NCI-H226 (cell line): ENCODE data around the gene VWA1.
"Not testable (repeated sequence)": the region's sequence is repeated elsewhere in the genome, so short reads cannot be mapped to it uniquely, and the experiment has no call there.

ENCODE experiments used
- DNase-seq: peaks from one replicate; pipeline ENCODE4 v3.0.0-alpha.2; 2015

The VWA1 gene

DNA sequence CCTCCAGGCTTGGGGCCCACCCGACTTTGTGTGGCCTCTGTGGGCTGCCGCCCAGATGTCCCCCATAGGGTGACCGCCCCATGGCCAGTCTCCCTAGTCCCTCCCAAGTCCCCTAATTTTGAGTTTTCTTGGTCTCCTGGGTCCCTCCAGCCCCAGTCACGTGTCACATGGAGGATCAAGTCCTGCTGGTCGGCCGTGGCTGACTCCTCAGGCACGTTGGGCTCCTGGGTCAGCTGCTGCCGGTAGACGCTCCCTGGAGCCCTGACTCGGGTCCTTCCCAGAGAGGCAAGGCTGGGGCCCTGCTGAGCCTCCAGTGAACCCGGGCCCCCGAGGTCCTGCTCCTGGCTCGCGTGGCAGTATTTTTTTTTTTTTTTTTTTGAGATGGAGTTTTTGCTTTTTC, 24.2 kb downstream of the VWA1 start:
- DNase-seq, result not testable (repeated sequence)

DNA sequence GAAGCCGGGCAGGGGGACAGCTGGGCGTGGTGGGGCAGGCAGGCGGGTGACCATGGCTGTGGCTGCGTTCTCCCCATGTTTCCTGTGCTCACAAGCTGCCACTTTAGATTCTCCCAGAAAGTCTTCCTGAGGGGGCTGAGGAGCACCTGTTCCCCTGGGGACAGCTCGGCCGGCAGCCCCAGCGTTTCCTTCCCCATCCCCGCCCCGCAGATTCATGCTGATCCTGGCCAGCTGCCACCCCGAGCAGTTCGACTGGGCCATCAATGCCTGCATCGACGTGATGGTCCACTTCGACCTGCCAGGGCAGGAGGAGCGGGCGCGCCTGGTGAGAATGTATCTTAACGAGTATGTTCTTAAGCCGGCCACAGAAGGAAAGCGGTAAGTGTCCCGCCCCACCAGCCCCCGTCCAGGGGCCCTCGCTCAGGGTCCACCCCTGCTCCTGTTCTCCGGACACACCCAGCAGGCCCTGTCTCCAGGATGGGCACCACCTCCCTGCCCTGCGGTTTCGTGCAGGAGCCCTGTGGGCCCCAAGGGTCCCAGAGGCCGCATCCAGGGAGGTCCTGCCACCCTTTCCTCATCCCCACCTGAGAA, 25.1 kb downstream of the VWA1 start:
- no peak for DNase-seq

DNA sequence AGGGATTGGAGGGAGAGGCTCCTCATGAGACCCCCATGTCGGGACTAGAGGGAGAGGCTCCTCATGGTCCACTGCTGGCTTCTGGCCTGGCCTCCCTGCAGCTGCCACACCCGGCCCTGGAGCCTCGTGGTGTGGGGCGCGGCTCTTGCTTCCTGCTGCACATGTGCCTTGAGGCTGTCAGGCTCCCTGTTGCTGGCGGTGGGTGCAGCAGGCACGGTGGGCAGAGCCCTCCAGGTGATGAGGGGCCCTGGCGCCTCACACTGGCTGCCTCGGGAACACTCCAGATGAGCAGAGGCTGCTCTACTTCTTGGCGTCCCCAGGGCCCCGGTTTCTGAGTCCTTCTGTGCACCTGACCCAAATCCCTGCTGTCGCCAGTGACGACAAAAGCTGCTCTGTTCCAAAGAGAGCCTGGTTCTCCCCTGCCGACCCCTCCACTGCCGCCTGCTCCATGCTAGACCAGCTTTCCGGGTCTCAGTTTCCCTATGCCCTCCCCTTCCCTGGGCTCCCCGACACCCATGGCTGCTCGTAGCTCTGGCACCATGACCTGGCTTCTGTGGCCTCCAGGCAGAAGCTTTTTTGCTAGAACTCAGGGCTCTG, 26.3 kb downstream of the VWA1 start:
- DNase-seq, result peak; percentile 17

DNA sequence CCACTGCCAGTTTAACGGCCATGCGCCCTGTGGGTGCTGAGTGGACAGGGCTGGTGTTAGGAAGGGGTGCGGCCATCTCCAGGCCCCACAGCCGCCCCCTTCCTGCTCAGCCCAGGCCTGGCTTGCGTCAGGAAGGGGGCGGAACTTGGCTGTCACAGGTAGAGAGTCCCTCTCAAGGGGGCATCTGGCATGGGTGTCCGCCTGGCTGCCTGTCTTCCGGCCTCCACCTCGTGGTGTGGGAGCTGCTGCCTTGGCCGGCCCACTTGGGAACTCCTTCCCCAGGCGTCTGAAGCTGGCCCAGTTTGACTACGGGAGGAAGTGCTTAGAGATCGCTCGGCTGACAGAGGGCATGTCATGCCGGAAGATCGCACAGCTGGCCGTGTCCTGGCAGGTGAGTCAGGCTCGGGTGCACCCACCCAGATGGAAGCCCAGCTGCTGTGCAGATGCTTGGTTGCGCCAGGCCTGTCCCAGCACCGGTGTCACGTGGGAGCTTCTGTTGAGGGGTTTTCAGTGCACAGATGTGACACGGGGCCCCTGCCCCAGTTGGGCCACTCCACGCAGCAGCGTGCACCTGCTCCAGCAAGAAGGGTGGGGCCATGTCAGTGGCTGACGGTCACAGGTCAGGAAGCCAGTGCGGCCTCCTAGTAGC, 27.0 kb downstream of the VWA1 start:
- DNase-seq, result peak; percentile 90

DNA sequence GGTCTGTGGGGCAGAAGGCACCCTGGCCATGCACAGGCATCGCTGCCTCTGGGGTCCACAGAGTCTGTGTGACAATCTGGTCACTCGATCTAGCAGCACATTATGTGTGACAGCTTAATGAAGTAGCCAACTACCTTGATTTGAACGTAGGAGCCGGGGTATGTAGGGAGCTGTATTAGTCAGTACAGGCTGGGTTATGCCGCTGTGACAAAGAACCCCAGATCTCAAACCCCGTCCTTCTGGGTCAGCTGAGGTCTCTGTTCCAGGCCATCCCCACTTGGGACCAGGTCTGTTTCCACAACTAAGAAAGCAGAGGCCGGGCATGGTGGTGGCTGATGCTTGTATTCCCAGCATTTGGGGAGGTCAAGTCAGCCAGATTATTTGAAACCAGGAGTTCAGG, 27.8 kb downstream of the VWA1 start:
- DNase-seq, result no peak

DNA sequence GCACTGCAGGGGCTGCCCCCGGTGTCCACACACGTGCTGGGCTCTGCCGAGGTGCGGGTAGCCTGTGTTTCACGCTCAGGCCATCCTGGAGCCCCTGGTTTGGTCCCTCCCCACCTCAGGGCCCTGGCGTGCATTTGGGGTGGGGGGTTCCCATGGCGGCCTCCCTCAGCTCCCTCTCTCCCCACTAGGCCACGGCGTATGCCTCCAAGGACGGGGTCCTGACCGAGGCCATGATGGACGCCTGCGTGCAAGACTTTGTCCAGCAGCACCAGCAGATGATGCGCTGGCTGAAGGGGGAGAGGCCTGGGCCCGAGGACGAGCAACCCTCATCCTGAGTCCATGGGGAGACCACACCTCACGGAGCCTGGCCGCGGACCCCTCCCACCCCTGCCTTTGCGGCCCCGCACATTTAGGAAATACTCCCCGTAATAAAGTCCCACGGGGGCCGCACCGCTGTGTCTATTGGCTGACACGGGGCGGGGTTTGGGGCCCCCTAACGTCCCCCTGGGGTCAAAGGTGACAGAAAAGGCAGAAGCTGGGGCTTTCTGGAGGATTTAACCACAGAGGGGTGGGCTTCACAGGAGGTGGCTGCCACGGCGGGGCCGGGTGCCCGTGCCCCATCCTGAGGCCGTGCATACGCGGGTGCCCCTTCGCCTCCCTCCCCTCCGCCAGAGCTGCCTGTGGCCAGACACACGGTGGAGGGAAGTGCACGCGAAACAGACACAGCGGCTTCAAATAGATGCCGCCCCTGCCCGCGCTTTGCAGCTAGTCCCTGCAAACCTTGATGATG, 32.9 kb downstream of the VWA1 start:
- not testable (repeated sequence) for DNase-seq

DNA sequence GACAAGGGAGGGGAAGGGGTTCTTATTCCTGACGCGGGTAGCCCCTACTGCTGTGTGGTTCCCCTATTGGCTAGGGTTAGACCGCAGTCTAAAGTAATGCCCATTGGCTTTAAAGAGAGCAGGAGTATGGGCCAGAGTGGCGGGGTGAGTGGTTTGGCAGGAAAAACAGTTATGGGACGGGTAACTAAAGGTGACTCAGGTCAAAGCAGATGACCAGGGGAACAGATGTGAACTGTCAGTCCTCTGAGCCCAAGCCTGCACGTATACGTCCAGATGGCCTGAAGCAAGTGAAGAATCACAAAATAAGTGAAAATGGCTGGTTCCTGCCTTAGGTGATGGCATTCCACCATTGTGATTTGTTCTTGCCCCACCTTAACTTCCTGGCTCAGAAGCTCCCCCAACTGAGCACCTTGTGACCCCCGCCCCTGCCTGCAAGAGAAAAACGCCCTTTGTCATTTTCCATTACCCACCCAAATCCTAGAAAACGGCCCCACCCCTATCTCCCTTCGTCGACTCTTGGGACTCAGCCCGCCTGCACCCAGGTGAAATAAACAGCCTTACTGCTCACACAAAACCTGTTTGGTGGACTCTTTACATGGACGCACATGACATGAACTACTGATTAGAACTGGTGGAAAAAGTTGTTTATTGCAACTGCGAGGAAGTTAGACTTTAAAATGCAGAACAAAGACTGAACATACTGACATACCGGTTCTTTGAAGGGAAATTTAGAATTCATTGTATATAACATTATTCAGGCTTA, 35.3 kb downstream of the VWA1 start:
- DNase-seq, result no peak

DNA sequence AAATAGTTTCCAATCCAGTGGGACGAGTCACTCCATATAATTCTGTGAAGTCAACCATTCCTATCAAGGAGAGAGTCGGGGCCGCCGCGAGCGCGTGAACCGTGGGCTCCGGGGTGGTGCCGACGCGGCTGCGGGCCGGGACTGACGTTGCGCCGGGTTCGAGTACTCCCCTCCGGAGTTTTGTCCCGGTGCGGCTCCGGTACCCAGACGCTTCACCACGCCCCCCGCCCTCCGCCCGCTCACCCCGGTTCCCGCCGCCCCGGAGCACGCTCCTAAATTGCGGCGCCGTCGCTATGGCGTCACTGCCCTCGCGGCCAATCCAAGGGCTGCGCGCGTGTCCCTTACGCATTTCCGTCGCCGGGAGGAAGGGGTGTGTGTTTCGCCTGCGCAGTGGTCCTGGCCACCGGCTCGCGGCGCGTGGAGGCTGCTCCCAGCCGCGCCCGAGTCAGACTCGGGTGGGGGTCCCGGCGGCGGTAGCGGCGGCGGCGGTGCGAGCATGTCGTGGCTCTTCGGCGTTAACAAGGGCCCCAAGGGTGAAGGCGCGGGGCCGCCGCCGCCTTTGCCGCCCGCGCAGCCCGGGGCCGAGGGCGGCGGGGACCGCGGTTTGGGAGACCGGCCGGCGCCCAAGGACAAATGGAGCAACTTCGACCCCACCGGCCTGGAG, 36.0 kb downstream of the VWA1 start, which contains the start of gene ATAD3B:
TSS of gene ATAD3B (plus strand) at position 377 of the 664 bp plus-strand sequence. CDS start at position 497, 120 bp downstream.
- DNase-seq, result peak; percentile 91

DNA sequence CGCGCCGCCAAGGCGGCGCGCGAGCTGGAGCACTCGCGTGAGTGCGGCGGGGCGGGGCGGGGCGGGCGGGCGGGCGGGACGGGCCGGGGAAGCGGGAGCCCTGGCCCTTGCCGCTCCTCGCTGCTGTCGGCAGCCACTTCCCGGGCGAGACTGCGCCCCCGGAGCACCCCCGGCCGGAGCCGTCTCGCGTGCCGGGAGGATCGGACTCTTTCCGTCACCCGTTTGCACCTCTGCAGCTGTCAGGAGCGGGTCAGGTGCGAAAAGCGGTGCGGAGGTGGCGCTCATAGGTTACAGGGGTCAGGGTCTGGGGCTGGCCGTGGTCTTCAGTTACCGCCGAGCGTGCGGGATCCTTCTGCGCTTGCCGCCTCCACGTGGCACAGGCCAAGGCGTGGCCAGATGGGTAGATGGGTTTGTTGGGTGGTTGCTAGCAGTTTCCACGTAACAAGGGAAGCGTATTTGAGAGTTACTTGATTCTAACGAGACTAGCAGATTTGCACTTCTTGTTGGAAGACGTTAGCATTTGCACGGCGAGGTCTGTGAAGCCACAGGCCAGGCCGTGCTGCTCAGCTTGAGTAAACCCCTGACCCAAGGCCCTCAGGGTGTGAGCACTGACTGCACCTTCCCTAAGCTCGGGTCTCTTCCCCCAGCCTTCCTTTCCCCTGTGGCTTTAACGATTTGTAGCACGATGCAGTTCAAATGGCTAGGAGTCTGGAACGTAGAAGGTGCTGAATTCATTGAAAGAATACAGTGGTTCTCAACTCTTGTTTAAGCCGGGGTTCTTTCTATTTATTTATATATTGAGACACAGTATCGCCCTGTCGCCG, 36.8 kb downstream of the VWA1 start:
- DNase-seq, result not testable (repeated sequence)

DNA sequence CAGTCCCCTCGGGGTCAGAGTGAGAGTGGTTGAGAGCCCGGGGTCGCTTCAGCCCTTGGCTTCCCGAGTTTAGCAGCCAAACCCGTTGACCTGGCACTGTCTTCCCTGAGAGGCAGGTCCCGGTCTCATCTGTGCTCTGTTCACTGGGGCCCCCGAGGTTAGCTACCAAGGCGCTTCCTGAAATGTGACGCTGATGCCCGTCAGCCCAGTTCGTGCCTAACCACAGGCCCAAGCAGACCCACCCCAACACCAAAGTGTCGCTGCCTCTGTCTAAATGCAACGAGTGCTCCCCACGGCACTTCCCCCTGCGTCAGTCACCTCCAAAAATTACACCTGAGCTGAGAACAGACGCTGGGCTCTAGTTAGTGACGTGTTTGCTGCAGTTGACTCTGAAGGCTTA, 40.5 kb downstream of the VWA1 start:
- DNase-seq, result not testable (repeated sequence)

DNA sequence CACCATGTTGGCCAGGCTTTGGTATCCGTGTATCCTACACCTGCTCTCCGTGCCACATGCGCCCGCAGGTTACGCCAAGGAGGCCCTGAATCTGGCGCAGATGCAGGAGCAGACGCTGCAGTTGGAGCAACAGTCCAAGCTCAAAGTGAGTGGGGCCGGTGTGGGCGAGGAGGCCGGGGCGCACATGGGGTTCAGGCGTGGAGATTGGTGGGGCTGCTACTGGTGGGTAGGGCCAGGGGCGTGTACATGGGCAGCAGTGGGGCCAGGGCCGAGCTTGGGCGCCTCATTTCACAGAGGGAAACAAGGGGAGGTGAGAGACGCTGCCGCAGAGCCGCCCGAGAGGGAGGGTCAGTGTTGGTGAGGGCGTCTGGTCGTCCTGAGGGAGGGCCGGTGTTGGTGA, 41.7 kb downstream of the VWA1 start:
- no peak for DNase-seq

DNA sequence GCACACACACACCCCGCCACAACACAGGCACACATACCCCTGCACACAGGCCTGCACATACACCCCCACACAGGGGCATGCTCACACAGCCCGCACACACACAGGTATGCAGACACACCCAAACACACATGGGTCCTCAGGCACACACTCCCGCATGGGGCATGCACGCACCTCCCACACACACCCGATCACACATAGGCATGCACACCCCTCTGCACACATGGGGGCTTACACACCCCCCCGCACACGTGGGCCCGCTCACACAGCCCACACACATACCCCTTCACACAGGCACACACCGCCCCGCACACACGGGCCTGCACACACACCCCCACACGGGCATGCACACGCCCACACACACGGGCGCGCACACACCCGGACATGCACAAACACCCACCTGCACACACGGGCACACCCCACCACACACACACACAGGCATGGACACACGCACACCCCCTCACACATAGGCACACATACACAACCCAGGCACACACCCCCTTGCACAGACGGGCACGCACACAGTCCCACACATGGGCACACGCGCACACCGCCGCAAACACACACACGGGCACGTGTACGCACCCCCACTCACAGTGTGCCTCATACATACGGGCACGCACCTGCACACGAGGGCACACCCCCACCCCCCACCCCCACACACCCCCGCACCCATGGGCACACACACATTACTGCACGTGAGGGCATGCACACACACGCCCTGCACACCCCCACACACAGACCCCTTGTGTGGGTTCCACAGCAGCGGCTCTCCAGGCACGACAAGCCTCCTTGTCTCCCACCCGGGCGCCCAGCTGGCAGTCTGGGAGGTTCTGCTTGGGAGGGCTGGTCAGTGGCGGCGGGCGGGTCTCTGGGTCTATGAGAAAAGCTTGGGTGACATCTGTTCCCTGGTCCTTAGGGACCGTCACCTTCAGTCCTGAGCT, 44.3 kb downstream of the VWA1 start:
- no peak for DNase-seq

DNA sequence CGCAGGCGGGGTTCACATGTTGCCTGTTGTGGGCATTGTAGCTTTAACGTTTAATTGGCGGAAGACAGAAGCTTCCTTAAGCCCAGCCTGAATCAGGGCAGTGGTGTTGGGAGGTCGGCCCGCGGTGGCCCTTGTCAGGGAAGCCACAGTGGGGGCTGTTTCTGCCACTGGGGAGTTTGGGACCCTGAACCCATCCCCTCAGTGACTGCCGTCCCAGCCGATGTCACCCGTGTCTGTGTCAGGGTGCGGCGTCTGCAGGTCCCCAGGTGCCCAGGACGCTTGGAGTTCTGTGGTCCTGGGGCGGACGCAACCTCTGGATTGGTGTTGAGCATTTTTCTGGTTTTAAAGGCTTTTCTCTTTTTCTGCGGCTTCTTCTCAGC, 45.0 kb downstream of the VWA1 start:
- DNase-seq, result not testable (repeated sequence)

DNA sequence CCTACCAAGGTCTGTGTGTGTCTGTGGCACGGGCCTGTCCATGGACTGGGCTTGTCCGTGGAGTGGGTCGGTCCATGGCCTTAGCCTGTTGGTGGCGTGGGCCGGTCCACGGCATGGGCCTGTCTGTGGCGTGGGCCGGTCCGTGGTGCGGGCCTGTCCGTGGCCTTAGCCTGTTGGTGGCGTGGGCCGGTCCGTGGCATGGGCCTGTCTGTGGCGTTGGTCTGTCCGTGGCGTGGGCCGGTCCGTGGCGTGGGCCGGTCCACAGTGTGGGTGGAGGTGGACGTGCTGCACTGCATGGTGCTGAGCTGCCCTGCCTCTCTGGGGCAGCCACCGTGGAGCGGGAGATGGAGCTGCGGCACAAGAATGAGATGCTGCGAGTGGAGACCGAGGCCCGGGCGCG, 46.3 kb downstream of the VWA1 start:
- not testable (repeated sequence) for DNase-seq

DNA sequence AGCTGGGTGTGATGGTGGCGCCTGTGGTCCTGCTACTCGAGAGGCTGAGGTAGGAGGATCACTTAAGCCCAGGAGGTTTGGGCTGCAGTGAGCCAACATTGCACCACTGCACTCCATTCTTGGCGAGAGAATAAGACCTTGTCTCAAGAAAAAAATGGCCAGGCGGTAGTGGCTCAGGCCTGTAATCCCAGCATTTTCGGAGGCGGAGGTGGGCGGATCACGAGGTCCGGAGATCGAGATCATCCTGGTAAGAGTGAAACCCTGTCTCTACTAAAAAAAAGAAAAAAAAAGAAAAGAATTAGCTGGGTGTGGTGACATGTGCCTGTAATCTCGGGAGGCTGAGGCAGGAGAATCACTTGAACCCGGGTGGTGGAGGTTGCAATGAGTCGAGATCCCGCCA, 47.4 kb downstream of the VWA1 start:
- DNase-seq, result no peak

DNA sequence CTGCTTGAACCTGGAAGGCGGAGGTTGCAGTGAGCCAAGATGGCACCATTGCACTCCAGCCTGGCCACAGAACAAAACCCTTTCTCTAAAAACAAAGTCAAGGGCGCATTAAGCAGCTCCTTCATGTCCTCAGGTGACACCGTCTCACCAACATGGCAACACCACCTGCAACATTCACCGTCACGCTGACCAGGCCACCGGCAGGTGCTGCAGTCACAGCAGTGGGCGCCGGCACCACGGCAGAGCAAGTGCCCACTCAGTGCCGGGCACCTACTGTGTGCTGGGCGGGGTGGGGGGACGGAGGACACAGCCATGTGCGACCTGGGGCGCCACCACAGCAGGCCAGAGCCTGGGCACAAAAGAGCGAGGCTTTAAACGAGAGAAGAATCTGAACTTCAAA, 48.2 kb downstream of the VWA1 start:
- DNase-seq, result no peak

DNA sequence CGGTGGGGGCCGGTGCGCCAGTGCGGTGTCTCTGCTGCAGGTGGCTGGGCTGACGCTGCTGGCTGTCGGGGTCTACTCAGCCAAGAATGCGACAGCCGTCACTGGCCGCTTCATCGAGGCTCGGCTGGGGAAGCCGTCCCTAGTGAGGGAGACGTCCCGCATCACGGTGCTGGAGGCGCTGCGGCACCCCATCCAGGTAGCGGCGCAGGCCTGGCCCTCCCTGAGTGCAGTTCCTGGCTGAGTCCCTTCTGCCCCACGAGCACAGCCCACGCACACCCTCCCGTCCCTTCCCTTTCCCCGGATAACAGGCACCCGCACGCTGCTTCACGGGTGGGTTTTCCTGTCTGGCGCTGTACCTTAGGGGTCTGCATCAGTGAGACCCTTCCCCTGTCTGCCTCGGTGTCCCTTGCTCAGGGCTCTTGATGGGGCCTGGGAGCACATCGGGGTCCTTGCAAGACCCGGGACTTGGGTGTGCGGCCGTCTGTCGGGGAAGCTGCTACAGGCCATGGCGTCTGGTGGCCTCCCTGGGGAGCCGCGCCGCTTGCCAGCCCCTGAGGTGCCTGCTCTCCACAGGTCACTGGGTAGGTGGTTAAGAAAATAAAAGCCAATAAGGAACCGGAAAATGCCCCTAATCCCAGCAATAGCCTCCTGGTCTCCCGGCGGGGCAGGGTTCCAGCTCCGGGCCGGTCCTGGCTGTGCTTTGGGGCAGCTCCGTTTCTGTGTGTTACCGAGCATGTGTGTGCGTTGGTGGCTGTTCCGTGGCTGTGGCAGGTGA, 49.7 kb downstream of the VWA1 start:
- not testable (repeated sequence) for DNase-seq

DNA sequence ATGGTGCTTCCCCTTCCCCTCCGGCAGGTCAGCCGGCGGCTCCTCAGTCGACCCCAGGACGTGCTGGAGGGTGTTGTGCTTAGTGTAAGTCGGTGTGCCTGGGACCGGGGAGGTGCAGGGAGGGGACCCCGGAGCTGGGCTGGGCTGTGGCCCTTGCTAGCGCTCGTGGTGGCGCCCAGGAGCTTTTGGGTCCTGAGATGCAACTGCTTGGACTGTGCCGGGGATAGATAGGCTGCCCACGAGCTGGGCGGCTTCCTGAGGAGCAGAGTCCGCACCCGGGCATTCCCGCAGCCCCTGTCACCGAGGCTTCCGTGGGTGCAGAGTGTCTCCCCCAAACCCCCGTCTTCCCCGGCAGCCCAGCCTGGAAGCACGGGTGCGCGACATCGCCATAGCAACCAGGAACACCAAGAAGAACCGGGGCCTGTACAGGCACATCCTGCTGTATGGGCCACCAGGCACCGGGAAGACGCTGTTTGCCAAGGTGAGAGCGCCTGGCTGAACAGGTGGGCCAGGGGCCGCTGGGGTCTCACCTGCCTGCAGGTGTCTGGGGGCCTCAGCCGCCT, 50.3 kb downstream of the VWA1 start:
- not testable (repeated sequence) for DNase-seq

DNA sequence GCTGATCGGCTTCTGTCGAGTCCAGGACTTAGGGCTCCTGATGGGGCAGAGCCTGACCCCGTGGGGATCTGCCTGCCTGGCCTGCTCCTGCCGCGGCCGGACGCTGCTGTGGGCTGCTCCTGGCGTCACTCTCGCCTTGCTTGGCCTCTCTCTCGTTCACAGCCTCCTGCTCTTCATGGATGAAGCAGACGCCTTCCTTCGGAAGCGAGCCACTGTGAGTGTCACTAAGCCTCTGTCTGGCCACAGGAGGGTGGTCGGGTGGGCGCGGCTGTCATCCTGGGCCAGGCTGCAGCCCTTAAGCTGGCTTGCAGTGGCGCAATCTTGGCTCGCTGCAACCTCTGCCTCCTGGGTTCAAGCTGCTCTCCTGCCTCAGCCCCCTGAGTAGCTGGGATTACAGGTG, 52.2 kb downstream of the VWA1 start:
- no peak for DNase-seq
